NCI-H1105 treated with DMSO at 0.1 percent for 48 hours (cell line): ENCODE measurements around the gene SULF2.

Source experiments
- DNase-seq: peaks from one replicate; lab custom pipeline; 2025; lab: John Stamatoyannopoulos, UW

The SULF2 gene

DNA sequence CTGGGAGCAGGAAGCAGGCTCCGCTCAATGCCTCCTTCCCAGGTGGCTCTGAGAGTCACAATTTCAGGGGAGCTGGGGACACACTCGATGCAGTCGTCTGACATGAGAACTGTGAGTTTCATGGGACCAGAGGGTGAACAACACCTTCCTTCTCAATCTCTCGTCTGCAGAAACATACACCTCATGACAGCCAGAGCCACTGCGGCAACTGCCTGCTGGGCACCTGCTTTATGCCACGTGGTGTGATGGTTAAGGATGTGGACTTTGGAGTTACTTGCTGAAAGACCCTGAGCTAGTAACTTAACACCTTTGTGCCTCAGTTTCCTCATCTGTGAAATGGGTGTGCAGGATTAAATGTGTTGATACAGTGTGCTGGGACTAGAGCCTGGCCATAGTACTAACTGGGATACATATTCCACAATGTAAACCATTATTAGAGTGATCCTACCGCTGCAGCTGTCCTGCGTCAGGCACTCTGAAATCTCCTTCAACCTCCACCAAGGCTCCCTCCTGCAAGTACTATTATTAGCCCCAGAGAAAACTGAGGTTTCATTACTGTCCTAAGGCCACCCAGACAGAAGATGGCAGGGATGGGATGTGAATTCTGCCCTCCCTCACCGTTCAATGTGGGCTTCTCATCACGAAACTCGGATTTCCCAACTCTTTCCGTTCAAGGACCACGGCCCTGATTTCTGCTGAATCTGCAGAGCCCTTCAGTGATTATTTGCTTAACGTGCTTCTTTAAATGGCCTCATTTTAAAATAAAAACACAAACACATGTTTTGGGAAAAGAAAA, 24.4 kb downstream of the SULF2 start:
- DNase-seq = no peak

- DNase-seq = no peak
Observed at GRCh38 chr20:47758517-47759450, 26.5 kb downstream of the SULF2 start.

GRCh38 chr20:47757145-47758035, 27.9 kb downstream of the SULF2 start:
- no peak for DNase-seq

- DNase-seq = no peak
Observed at GRCh38 chr20:47754946-47755652, 30.2 kb downstream of the SULF2 start.

DNA sequence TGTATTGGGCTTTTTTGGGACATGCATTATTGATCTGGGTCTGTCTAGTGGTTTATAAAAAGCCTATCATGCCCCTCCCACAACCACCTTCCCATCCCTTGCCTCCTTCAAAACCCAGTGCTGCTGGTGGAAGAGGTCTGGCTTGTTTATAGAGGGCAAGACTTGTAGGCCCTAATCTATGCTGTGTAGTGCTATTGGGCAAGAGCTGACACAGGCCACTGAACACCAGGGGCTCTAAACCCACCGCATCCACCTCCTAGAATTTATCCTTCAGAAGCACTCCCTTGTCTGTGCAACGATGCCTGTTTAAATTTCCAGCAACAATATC, 30.9 kb downstream of the SULF2 start:
- no peak for DNase-seq

DNA sequence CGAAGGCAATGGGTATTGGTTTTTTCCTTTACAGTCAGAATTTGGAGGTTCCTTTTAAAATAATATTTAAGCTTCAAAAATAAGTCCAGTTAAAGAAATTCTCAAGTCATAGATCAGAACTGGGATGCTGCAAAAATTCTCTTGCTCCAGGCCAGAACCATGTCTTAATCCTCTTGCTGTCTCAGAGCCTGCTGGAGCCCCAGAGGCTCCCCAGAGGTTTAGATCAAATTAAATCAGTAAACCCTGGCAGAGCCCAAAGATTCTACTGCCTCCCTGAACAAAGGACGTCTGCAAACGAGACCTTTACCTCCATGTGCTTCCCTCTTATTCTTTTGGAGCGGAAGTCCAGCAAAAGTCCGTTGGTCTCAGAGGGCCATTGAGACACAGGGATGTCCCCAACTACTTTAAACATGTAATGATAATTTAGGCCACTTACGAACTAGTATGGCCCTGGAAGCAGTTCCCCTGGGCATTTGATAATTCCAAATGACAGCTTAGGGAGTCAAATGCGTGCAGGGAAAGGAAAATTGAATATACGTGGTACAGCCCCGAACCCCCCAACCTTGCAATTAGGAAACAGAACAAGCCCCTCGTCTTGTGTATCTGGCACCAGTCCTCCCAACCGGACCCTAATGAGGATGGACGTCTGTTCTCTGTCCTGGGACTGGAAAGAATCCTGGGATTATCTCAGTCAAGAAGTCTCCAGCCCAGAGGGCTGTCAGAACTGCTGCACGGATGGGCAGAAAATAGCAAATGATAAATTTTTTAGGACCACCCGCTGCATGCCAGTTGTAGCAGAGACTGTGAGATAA, 31.5 kb downstream of the SULF2 start:
- no peak for DNase-seq

DNA sequence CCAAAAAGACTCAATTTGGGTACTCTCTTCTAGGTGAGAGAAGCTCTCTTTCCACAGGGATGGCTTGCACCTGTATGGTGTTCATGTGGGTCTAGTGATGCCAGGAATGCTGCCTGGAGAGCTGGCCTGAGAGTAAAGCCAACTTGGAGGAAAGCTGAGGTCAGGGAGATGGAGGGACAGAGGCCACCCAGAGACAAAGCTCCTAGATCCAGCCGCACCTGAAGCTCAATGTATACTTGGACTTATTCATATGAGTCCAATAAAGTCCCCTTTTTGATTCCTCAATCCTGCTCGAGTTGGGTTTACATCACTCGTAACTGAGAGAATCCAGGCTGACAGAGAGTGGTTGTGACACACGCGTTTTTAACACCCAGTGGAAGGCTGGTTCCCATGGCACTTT, 33.8 kb downstream of the SULF2 start:
- DNase-seq = no peak

- no peak for DNase-seq
Observed at GRCh38 chr20:47749339-47749738, 35.9 kb downstream of the SULF2 start.

DNA sequence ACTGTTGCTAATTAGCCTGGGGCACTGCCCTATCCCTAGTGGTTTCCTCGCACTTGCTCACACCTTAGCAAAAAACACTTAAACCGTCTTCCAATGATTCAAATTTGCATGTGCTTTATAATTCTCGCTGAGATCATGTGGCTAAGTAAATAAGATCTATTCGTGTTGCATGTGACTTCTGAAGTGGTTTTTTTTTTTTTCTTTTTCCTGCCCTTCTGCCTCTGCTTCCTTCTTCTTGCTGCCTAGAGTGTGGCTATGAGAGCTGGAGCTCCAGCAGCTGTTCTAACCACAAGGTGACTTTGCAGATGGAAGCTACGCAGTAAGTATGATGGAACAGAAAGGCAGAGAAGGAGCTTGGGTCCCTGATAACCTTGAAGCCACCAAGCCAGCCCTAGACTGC, 36.5 kb downstream of the SULF2 start:
- no peak for DNase-seq

- no peak for DNase-seq
Observed at GRCh38 chr20:47748069-47748468, 37.2 kb downstream of the SULF2 start.

DNA sequence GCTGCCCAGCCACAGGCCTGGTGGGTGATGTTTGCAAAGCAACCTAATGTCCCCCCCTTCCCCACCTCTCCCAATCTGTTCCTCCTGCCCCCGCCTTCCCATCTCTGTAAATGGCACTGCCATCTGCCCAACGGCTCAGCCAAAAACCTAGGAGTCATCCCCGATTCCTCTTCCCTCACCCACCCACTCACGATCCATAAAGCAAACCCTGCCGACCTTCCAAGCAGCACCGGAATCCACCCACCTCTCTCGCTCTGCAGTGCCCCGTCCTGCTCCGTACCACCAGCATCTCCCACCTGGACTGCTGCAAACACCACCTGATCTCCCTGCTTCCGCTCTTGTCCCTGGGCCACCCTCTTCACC, 37.6 kb downstream of the SULF2 start:
- DNase-seq = no peak

- DNase-seq = no peak
Observed at GRCh38 chr20:47744803-47745202, 40.5 kb downstream of the SULF2 start.

DNA sequence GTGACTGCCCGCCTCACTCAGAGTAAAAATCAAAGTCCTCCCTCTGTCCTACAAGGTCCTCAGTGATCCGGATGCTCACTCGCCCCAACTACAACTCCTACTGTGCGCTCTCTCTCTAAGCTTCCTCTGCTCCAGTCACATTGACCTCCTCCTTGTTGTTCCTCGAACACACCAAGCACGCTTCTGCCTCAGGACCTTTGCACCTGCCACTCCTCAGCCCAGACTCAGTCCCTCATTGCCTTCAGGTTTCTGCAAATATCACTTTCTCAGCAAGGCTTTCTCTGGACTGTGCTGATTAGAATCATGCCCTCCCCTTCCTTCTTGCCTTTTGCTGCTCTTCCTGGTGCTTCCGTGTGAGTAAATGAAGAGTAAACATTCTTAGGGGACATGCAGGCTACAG, 41.6 kb downstream of the SULF2 start:
- DNase-seq = no peak

GRCh38 chr20:47741669-47742608, 43.3 kb downstream of the SULF2 start:
- DNase-seq = no peak

DNA sequence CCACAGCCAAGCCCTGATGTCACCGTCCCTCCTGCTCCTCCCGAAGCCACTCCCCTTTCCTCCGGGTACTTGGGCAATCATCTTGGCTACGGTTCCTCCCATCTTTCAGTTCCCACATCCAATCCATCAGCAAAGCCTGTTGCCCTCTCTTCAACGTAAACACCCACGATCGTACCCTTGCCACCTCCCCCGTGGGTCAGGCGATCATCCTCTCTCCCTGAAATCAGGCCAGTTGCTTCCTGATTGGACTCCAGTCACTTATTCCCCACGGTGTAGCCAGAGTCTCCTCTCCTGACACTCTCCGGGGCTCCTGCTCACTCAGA, 44.5 kb downstream of the SULF2 start:
- DNase-seq = peak; percentile 52

DNA sequence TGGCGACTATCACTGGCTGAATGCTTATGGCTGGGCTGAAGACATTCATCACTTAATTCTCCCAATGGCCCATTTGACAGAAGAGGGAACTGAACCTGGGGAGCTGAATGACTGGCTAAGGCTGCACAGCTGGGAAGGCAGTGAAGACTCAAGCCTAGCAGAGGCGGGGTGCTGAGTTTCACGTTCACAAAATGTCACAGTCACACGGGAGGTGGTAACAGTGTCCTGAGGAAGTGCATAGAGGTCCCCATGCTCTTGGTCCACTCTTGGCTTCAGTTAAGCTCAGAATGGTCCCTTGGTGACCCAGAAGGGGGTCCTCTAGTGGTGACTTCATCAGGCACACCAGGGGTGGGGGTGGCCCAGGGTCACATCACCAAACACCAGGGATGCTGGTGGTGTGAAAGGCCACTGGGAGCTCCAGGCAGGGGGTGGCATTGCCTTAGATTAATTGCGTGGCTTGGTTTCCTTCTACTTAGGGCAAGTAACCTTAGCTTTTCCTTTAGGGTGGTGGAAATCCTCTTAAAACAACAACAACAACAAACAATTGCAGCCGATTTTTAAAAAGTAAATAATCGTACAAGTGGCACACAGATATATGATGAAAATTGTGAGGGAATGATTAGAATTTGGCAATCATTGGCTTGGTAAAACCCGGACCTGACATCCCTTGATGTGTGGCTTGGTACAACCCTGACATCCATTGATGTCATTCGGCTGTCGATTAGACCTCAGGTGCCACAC, 45.0 kb downstream of the SULF2 start:
- DNase-seq = no peak

GRCh38 chr20:47737923-47738322, 47.4 kb downstream of the SULF2 start:
- no peak for DNase-seq

DNA sequence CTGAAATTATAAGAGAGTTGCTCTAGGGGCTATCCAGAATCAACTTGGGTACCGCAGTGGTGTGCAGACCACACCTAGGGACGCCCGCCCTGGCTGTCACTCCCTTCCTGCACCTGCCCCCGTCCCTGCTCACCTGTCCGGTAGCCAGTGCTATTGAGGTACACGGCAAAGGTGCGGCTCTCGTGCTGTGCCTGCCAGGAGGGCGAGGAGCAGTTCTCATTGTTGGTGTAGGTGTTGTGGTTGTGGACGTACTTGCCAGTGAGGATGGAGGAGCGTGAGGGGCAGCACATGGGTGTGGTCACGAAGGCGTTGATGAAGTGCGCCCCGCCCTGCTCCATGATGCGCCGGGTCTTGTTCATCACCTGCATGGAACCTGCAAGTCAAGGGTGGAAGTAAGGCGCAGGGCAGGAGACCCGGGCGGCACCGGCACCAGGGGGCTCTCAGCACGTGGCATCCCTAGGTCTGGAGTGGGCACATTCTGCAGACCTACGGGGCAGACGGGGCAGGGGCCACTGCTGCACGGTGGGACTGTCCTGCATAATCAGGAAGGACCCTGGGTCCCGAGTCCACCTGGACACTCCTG, 48.6 kb downstream of the SULF2 start:
- no peak for DNase-seq
